DMS53 (cell line): Measurements from ENCODE around the gene TSTD1.
"Not testable (repeated sequence)": the region's sequence is repeated elsewhere in the genome, so short reads cannot be mapped to it uniquely, and the experiment has no call there.

Source experiments
- DNase-seq: peaks from one replicate; lab custom pipeline; 2025; lab: John Stamatoyannopoulos, UW

TSTD1 gene

GRCh38 chr1:161008869-161009510 is 29.8 kb downstream of the TSTD1 start:
- no peak for DNase-seq

- no peak for DNase-seq
These were observed 31.4 kb downstream of the TSTD1 start for GRCh38 chr1:161007369-161007768.

- no peak for DNase-seq
These were observed 32.2 kb downstream of the TSTD1 start for GRCh38 chr1:161006563-161006962.

- no peak for DNase-seq
These were observed 37.2 kb downstream of the TSTD1 start for GRCh38 chr1:161001525-161001924.

- DNase-seq, result no peak
These were observed 37.9 kb downstream of the TSTD1 start for GRCh38 chr1:161000736-161001480.

GRCh38 chr1:160999376-160999775 is 39.4 kb downstream of the TSTD1 start:
- no peak for DNase-seq

GRCh38 chr1:160997323-160998038 is 41.3 kb downstream of the TSTD1 start:
- peak; percentile 66 for DNase-seq

- DNase-seq, result no peak
These were observed 42.6 kb downstream of the TSTD1 start for GRCh38 chr1:160996178-160996577.

GRCh38 chr1:160993544-160994193 is 45.1 kb downstream of the TSTD1 start:
- peak; percentile 72 for DNase-seq

- not testable (repeated sequence) for DNase-seq
These were observed 46.7 kb downstream of the TSTD1 start for GRCh38 chr1:160992036-160992435.
